Mucosa of stomach (tissue), 1 donor: ENCODE results near the gene TAF6.

Experiments used
- H3K27me3 ChIP-seq: one replicate; pipeline ENCODE4 v1.7.0; 2013; ENCODE audit warnings: mild to moderate bottlenecking, low read length; ENCODE audit not compliant: control insufficient read depth, insufficient read depth
- H3K36me3 ChIP-seq: one replicate; pipeline ENCODE4 v1.7.0; 2013; ENCODE audit warnings: low read length; ENCODE audit not compliant: control insufficient read depth, insufficient read depth
- H3K4me1 ChIP-seq: one replicate; pipeline ENCODE4 v1.7.0; 2013; ENCODE audit warnings: mild to moderate bottlenecking, low read length; ENCODE audit not compliant: control insufficient read depth, insufficient read depth
- H3K4me3 ChIP-seq: one replicate; pipeline ENCODE4 v1.7.0; 2013; ENCODE audit warnings: low read length
- H3K9ac ChIP-seq: one replicate; pipeline ENCODE4 v1.7.0; 2013; ENCODE audit warnings: mild to moderate bottlenecking, low read length, moderate library complexity
- H3K9me3 ChIP-seq: one replicate; pipeline ENCODE4 v1.7.0; 2013; ENCODE audit warnings: mild to moderate bottlenecking, low read length, moderate library complexity; ENCODE audit not compliant: control insufficient read depth
- donor health status: Pancreatic carcinoma.

The TAF6 gene

DNA sequence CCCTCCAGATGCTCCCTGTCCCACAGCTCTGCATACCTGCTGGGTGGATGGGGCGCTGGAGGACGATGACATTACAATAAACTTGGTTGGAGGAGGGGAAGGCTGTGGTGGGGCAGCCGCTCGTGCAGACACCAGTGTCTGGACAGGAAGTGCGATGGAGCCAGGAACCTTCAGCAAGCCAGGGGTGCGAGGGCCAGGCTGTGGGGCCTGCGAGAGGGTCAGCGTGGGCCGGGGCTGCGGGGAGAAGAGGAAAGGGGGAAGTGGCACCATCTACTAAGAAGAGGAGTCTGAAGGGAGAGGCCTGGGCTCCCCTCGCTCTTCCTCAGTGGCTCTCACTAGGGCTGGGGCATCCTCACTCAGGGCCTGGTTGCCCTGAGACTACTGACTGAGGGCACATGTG is 11.3 kb downstream of the TAF6 start:
- Histone ChIP-seq H3K36me3 (peaks cover 5% of the 10 kb centered on the region), H3K4me3 (no peak overlapping the region), H3K9ac (no peak overlapping the region), H3K27me3 (no peaks in the 10 kb centered on the region), H3K4me1 (peaks cover 1% of the 10 kb centered on the region), H3K9me3 (no peaks in the 10 kb centered on the region)

- Histone ChIP-seq H3K27me3 (no peaks in the 10 kb centered on the region), H3K36me3 (peaks cover 5% of the 10 kb centered on the region), H3K9ac (no peak overlapping the region), H3K4me3 (no peak overlapping the region), H3K4me1 (peaks cover 8% of the 10 kb centered on the region), H3K9me3 (no peaks in the 10 kb centered on the region)
These were observed 11.9 kb downstream of the TAF6 start for GRCh38 chr7:100107125-100107737.

DNA sequence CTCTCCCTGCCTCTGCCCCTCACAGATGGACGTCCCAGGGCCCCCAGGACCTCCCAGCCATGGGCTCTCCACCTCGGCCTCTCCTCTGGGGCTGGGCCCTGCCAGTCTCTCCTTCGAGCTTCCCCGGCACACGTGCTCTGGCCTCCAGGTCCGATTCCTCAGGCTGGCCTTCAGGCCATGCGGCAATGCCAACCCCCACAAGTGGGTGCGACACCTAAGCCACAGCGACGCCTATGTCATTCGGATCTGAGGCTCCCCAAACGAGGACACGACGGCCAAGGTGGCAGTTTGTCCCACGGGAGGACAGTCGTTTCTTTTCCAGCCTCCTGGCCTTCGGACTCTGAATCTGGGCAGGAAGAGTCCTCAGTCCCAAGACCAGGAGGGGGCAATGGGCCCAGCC is 12.5 kb downstream of the TAF6 start:
- no peaks in the 10 kb centered on the region for H3K9me3 ChIP-seq
- H3K4me1 ChIP-seq, result peaks cover 12% of the 10 kb centered on the region
- no peak overlapping the region for H3K9ac ChIP-seq
- no peaks in the 10 kb centered on the region for H3K27me3 ChIP-seq
- H3K36me3 ChIP-seq, result peaks cover 5% of the 10 kb centered on the region
- no peak overlapping the region for H3K4me3 ChIP-seq

GRCh38 chr7:100105534-100105933 is 13.6 kb downstream of the TAF6 start:
- Histone ChIP-seq H3K36me3 (peaks cover 5% of the 10 kb centered on the region), H3K9me3 (no peaks in the 10 kb centered on the region), H3K9ac (no peak overlapping the region), H3K27me3 (no peaks in the 10 kb centered on the region), H3K4me3 (no peak overlapping the region), H3K4me1 (peaks cover 15% of the 10 kb centered on the region)

GRCh38 chr7:100102950-100103840 is 16.0 kb downstream of the TAF6 start:
- Histone ChIP-seq H3K27me3 (no peaks in the 10 kb centered on the region), H3K9ac (no peak overlapping the region), H3K4me1 (peaks cover 28% of the 10 kb centered on the region), H3K36me3 (peaks cover 10% of the 10 kb centered on the region), H3K4me3 (no peak overlapping the region), H3K9me3 (no peaks in the 10 kb centered on the region)

DNA sequence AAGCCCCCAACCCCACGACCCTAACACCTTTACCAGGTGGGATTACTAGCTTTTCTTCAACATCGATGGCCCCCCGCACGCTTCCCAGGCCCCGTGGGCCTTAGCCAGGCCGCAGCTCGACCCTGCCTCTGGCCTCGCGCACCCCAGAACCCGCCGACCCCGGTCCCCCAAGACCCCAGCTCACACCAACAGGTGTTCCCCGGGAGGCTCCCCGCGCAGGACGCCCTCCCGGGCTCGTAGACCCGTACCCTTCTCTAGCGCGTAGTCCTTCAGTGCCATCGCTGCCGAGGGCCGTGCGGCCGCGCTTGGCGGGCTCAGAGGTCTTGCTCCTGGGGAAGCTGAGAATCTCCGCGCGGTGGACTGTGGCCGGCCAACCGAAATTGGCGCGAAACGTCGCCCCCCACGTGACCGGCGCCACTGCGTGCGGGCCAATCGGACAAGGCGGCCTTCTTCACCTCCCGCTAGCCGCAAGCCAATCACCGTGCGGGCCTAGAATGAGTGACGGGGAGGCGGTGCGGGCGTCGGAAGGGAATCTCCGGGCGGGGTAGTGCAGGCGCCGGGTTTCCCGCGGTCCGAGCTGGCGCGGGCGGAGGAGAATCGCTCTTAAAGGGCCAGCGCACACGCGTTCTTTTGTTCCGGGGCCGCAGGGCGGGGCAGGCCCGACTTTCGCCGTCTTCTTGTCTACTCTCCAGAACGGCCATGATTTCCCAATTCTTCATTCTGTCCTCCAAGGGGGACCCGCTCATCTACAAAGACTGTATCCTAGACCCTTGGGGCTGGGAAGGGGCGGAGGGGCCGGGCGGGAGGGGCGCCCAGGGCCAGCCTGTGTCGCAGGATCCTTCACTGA is 17.9 kb downstream of the TAF6 start, which contains the start of the genes AP4M1 and MCM7:
Gene AP4M1, plus strand, starts transcription at position 628 of the 847 bp plus-strand sequence. Its CDS starts 72 bp downstream, at position 700.
Gene MCM7, minus strand, starts transcription at position 382 of the 847 bp plus-strand sequence. Its CDS starts 103 bp downstream, at position 279.
- Histone ChIP-seq H3K4me3 (peak within 1 kb of the TSS; percentile 97), H3K9ac (peak within 1 kb of the TSS; percentile 83), H3K36me3 (peaks cover 13% of the 10 kb centered on the region), H3K27me3 (no peaks in the 10 kb centered on the region), H3K9me3 (no peaks in the 10 kb centered on the region), H3K4me1 (peaks cover 28% of the 10 kb centered on the region)

GRCh38 chr7:100100420-100101015 is 18.6 kb downstream of the TAF6 start:
- Histone ChIP-seq H3K9ac (peak overlapping the region; percentile 74), H3K4me3 (peak overlapping the region; percentile 97), H3K9me3 (no peaks in the 10 kb centered on the region), H3K36me3 (peaks cover 13% of the 10 kb centered on the region), H3K27me3 (no peaks in the 10 kb centered on the region), H3K4me1 (peaks cover 28% of the 10 kb centered on the region)

GRCh38 chr7:100099452-100099851 is 19.7 kb downstream of the TAF6 start:
- no peaks in the 10 kb centered on the region for H3K27me3 ChIP-seq
- peaks cover 13% of the 10 kb centered on the region for H3K36me3 ChIP-seq
- peak overlapping the region; percentile 74 for H3K9ac ChIP-seq
- H3K4me1 ChIP-seq, result peaks cover 28% of the 10 kb centered on the region
- peak overlapping the region; percentile 97 for H3K4me3 ChIP-seq
- no peaks in the 10 kb centered on the region for H3K9me3 ChIP-seq

DNA sequence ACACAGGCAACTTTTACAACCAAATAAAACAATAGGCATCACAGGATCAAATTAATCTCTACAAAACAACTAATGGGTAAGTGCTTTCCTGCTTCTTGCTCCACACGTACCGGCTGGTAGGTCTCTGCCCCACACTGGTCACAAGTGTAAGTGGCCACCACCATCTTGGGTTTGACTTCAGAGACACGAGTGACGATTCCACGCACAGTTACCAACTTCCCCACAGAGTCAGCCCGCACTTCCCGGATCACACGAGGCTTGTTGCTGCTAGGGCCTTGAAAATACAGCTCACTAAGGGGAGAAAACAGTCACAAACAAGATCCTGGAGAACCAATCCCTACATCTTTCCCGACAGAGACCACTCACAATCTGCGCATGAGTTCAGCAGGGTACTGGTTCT is 20.2 kb downstream of the TAF6 start:
- no peaks in the 10 kb centered on the region for H3K9me3 ChIP-seq
- no peaks in the 10 kb centered on the region for H3K27me3 ChIP-seq
- peak overlapping the region; percentile 74 for H3K9ac ChIP-seq
- H3K4me1 ChIP-seq, result peaks cover 28% of the 10 kb centered on the region
- no peak overlapping the region for H3K4me3 ChIP-seq
- peaks cover 14% of the 10 kb centered on the region for H3K36me3 ChIP-seq

- peaks cover 13% of the 10 kb centered on the region for H3K4me1 ChIP-seq
- peaks cover 27% of the 10 kb centered on the region for H3K36me3 ChIP-seq
- no peak overlapping the region for H3K9ac ChIP-seq
These were observed 23.5 kb downstream of the TAF6 start for GRCh38 chr7:100095704-100096103.

GRCh38 chr7:100095289-100095688 is 23.9 kb downstream of the TAF6 start:
- peaks cover 13% of the 10 kb centered on the region for H3K4me1 ChIP-seq
- H3K9ac ChIP-seq, result no peak overlapping the region
- no peaks in the 10 kb centered on the region for H3K27me3 ChIP-seq
- no peak overlapping the region for H3K4me3 ChIP-seq
- no peaks in the 10 kb centered on the region for H3K9me3 ChIP-seq
- H3K36me3 ChIP-seq, result peaks cover 27% of the 10 kb centered on the region

More at GRCh38 chr7:100095704-100096103, 23.5 kb downstream of the TAF6 start:
- Histone ChIP-seq H3K9me3 (no peaks in the 10 kb centered on the region), H3K27me3 (no peaks in the 10 kb centered on the region), H3K4me3 (no peak overlapping the region)
